Trophoblast cell (in vitro differentiated cells and primary cell): ENCODE results near the gene SLF1.

Experiments
- DNase-seq, 2 donors: peaks; one replicate each; pipeline ENCODE4 v3.0.0-alpha.2; 2016
- H2AFZ ChIP-seq: 2 replicates; pipeline ENCODE4 v1.6.1; 2013; ENCODE audit warnings: low read length, moderate library complexity, mild to moderate bottlenecking; ENCODE audit not compliant: insufficient read depth, poor library complexity
- H2AK5ac ChIP-seq: 2 replicates; pipeline ENCODE4 v1.6.1; 2013; ENCODE audit warnings: mild to moderate bottlenecking, low read length
- H2BK120ac ChIP-seq: 2 replicates; pipeline ENCODE4 v1.6.1; 2013; ENCODE audit warnings: low read length, mild to moderate bottlenecking, moderate library complexity; ENCODE audit not compliant: insufficient read depth, poor library complexity
- H2BK12ac ChIP-seq: 2 replicates; pipeline ENCODE4 v1.6.1; 2013; ENCODE audit warnings: mild to moderate bottlenecking, low read length, moderate library complexity
- H2BK5ac ChIP-seq: 2 replicates; pipeline ENCODE4 v1.6.1; 2013; ENCODE audit warnings: low read length, low read depth, moderate library complexity, mild to moderate bottlenecking; ENCODE audit not compliant: poor library complexity
- H3K14ac ChIP-seq: 2 replicates; pipeline ENCODE4 v1.6.1; 2013; ENCODE audit warnings: mild to moderate bottlenecking, low read length
- H3K18ac ChIP-seq: 2 replicates; pipeline ENCODE4 v1.6.1; 2013; ENCODE audit warnings: mild to moderate bottlenecking, low read length
- H3K23ac ChIP-seq: 2 replicates; pipeline ENCODE4 v1.6.1; 2013; ENCODE audit warnings: low read length
- H3K27ac ChIP-seq: 2 replicates; pipeline ENCODE4 v1.5.1; 2013; ENCODE audit warnings: low read depth, mild to moderate bottlenecking, inconsistent platforms, low read length, moderate library complexity
- H3K27me3 ChIP-seq: 2 replicates; pipeline ENCODE4 v1.6.1; 2013; ENCODE audit warnings: inconsistent platforms, mild to moderate bottlenecking, low read length, moderate library complexity; ENCODE audit not compliant: insufficient read depth
- H3K36me3 ChIP-seq, 2 experiments: 1 replicate in 1 of 2; 2 replicates in 1 of 2; pipeline ENCODE4 v1.6.1; 2013; ENCODE audit warnings: low read length in 2 of 2, mild to moderate bottlenecking in 2 of 2, moderate library complexity in 1 of 2; ENCODE audit not compliant: insufficient read depth in 2 of 2, control insufficient read depth in 1 of 2
- H3K4ac ChIP-seq: 2 replicates; pipeline ENCODE4 v1.6.1; 2013; ENCODE audit warnings: low read depth, mild to moderate bottlenecking, low read length, moderate library complexity
- H3K4me1 ChIP-seq, 2 experiments: 1 replicate in 1 of 2; 2 replicates in 1 of 2; pipeline ENCODE4 v1.6.1; 2013; ENCODE audit warnings: low read length in 2 of 2, mild to moderate bottlenecking in 2 of 2, moderate library complexity in 1 of 2; ENCODE audit not compliant: insufficient read depth in 2 of 2, control insufficient read depth in 1 of 2
- H3K4me2 ChIP-seq: 2 replicates; pipeline ENCODE4 v1.6.1; 2013; ENCODE audit warnings: inconsistent platforms, mild to moderate bottlenecking, low read length, moderate library complexity
- H3K4me3 ChIP-seq: 2 replicates; pipeline ENCODE4 v1.5.1; 2013; ENCODE audit warnings: mild to moderate bottlenecking, low read depth, low read length, inconsistent platforms
- H3K79me1 ChIP-seq: one replicate; pipeline ENCODE4 v1.6.1; 2013; ENCODE audit warnings: low read length
- H3K79me2 ChIP-seq: 2 replicates; pipeline ENCODE4 v1.6.1; 2013; ENCODE audit warnings: low read length, mild to moderate bottlenecking; ENCODE audit not compliant: control insufficient read depth, insufficient read depth, poor library complexity
- H3K9ac ChIP-seq: 2 replicates; pipeline ENCODE4 v1.6.1; 2013; ENCODE audit warnings: mild to moderate bottlenecking, low read length
- H3K9me3 ChIP-seq: 2 replicates; pipeline ENCODE4 v1.6.1; 2013; ENCODE audit warnings: low read depth, mild to moderate bottlenecking, control low read depth, inconsistent platforms, low read length; ENCODE audit not compliant: insufficient read depth
- H4K12ac ChIP-seq: 2 replicates; pipeline ENCODE4 v1.6.1; 2013; ENCODE audit warnings: low read depth, mild to moderate bottlenecking, low read length, moderate library complexity
- H4K8ac ChIP-seq: 2 replicates; pipeline ENCODE4 v1.6.1; 2013; ENCODE audit warnings: low read depth, mild to moderate bottlenecking, low read length, moderate library complexity
- H4K91ac ChIP-seq: one replicate; pipeline ENCODE4 v1.6.1; 2013; ENCODE audit warnings: low read depth, mild to moderate bottlenecking, low read length, moderate library complexity
- WGBS: extraction: QIAGEN DNeasy Blood & Tissue Kit; methylation state at CpG from one replicate; pipeline ENCODE4 v1.1.7; 2013; ENCODE audit warnings: missing lambda C conversion rate; ENCODE audit not compliant: insufficient read length, insufficient coverage; ENCODE audit errors: extremely low coverage; 5-methylcytosine and 5-hydroxymethylcytosine counted together

SLF1 gene

GRCh38 chr5:94670726-94671125 is 52.3 kb downstream of the SLF1 start:
- Histone ChIP-seq H3K4me2 (no peak overlapping the region), H3K9me3 (no peaks in the 10 kb centered on the region), H3K27ac (no peak overlapping the region), H2BK5ac (no peak overlapping the region), H4K12ac (no peak overlapping the region), H4K91ac (no peak overlapping the region), H4K8ac (no peak overlapping the region), H3K9ac (no peak overlapping the region), H3K79me2 (no peaks in the 10 kb centered on the region), H2AFZ (no peak overlapping the region), H3K14ac (no peak overlapping the region), H3K79me1 (no peaks in the 10 kb centered on the region), H3K4me3 (no peak overlapping the region), H2BK120ac (no peak overlapping the region), H3K36me3 (peaks cover 0 to 2% of the 10 kb centered on the region in 2 experiments), H2AK5ac (no peak overlapping the region), H3K4ac (no peak overlapping the region), H3K23ac (no peak overlapping the region), H3K27me3 (no peaks in the 10 kb centered on the region), H3K18ac (no peak overlapping the region), H2BK12ac (no peak overlapping the region), H3K4me1 (no peaks in the 10 kb centered on the region)
- WGBS: no CpG with 5 or more reads among the region's 1 CpG
- no peak for DNase-seq

- no peak overlapping the region for H2AFZ ChIP-seq
- no peak overlapping the region for H3K4me2 ChIP-seq
- H3K4me3 ChIP-seq: no peak overlapping the region
- no peak for DNase-seq
- H3K79me2 ChIP-seq: no peaks in the 10 kb centered on the region
- H4K91ac ChIP-seq: no peak overlapping the region
- H3K18ac ChIP-seq: no peak overlapping the region
- no peak overlapping the region for H2BK120ac ChIP-seq
- H4K12ac ChIP-seq: no peak overlapping the region
- H3K79me1 ChIP-seq: no peaks in the 10 kb centered on the region
- H4K8ac ChIP-seq: no peak overlapping the region
- H3K23ac ChIP-seq: no peak overlapping the region
- H2AK5ac ChIP-seq: no peak overlapping the region
- H3K36me3 ChIP-seq: peaks cover 4% of the 10 kb centered on the region in 2 experiments
- no peak overlapping the region for H3K27ac ChIP-seq
- no peaks in the 10 kb centered on the region for H3K9me3 ChIP-seq
- no peaks in the 10 kb centered on the region for H3K27me3 ChIP-seq
- H3K4me1 ChIP-seq: no peaks in the 10 kb centered on the region
- no peak overlapping the region for H3K9ac ChIP-seq
- H3K14ac ChIP-seq: no peak overlapping the region
- no peak overlapping the region for H2BK12ac ChIP-seq
- no peak overlapping the region for H2BK5ac ChIP-seq
- no peak overlapping the region for H3K4ac ChIP-seq
- whole genome bisulfite sequencing: no CpG with 5 or more reads among the region's 1 CpG
Observed at GRCh38 chr5:94672746-94673145, 54.3 kb downstream of the SLF1 start.

GRCh38 chr5:94674490-94675382 is 56.3 kb downstream of the SLF1 start:
- Histone ChIP-seq H2AK5ac (no peak overlapping the region), H4K12ac (no peak overlapping the region), H2BK12ac (no peak overlapping the region), H3K79me2 (no peaks in the 10 kb centered on the region), H3K79me1 (no peaks in the 10 kb centered on the region), H2BK120ac (no peak overlapping the region), H3K9me3 (no peaks in the 10 kb centered on the region), H3K4me3 (no peak overlapping the region), H3K36me3 (peaks cover 4% of the 10 kb centered on the region in 2 experiments), H3K9ac (no peak overlapping the region), H3K4me2 (no peak overlapping the region), H2BK5ac (no peak overlapping the region), H3K27me3 (no peaks in the 10 kb centered on the region), H3K27ac (no peak overlapping the region), H3K23ac (no peak overlapping the region), H3K4me1 (no peaks in the 10 kb centered on the region), H4K8ac (no peak overlapping the region), H3K14ac (no peak overlapping the region), H3K4ac (no peak overlapping the region), H4K91ac (no peak overlapping the region), H2AFZ (no peak overlapping the region), H3K18ac (no peak overlapping the region)
- WGBS: no CpG with 5 or more reads among the region's 1 CpG
- no peak for DNase-seq

GRCh38 chr5:94675965-94676618 is 57.6 kb downstream of the SLF1 start:
- no peaks in the 10 kb centered on the region for H3K9me3 ChIP-seq
- H3K79me1 ChIP-seq: no peaks in the 10 kb centered on the region
- H3K4ac ChIP-seq: no peak overlapping the region
- H2AK5ac ChIP-seq: no peak overlapping the region
- H2BK12ac ChIP-seq: no peak overlapping the region
- no peak overlapping the region for H2BK120ac ChIP-seq
- no peak overlapping the region for H2BK5ac ChIP-seq
- no peak overlapping the region for H4K12ac ChIP-seq
- no CpG with 5 or more reads among the region's 4 CpGs for WGBS
- H3K9ac ChIP-seq: no peak overlapping the region
- H3K18ac ChIP-seq: no peak overlapping the region
- H3K79me2 ChIP-seq: no peaks in the 10 kb centered on the region
- no peak overlapping the region for H3K4me3 ChIP-seq
- H3K36me3 ChIP-seq: peaks cover 4% of the 10 kb centered on the region in 2 experiments
- H4K91ac ChIP-seq: no peak overlapping the region
- no peak overlapping the region for H4K8ac ChIP-seq
- no peak overlapping the region for H2AFZ ChIP-seq
- no peak overlapping the region for H3K23ac ChIP-seq
- H3K4me1 ChIP-seq: no peaks in the 10 kb centered on the region
- no peak for DNase-seq
- no peaks in the 10 kb centered on the region for H3K27me3 ChIP-seq
- H3K14ac ChIP-seq: no peak overlapping the region
- H3K4me2 ChIP-seq: no peak overlapping the region
- no peak overlapping the region for H3K27ac ChIP-seq
